Measurements from ENCODE around the gene TBC1D10B. TPM values are rescaled to one million over a fixed set of nuclear protein-coding genes. Genes with fewer than 3 reads are reported as not detected.

The TBC1D10B gene
- total RNA-seq, 1 donor from 2014 or later, result 71.1 TPM

DNA sequence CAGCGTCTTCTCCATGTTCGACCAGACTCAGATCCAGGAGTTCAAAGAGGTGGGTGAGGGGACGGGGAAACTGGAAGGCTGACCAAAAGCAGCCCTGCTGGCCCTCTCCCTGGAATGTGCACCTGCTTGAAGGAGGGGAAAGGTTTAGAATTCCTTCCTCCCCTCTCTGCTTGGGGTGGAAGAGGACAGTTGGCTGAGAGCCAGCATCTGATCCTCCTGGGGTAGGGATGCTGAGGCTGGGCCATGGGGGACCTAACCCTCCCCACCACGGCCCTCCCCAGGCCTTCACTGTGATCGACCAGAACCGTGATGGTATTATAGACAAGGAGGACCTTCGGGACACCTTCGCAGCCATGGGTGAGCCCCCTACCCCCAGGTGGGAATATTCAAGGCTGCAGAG lies 5.6 kb upstream of the TBC1D10B start:
- intact Hi-C loops (cut with micrococcal nuclease), result no loop called here

DNA sequence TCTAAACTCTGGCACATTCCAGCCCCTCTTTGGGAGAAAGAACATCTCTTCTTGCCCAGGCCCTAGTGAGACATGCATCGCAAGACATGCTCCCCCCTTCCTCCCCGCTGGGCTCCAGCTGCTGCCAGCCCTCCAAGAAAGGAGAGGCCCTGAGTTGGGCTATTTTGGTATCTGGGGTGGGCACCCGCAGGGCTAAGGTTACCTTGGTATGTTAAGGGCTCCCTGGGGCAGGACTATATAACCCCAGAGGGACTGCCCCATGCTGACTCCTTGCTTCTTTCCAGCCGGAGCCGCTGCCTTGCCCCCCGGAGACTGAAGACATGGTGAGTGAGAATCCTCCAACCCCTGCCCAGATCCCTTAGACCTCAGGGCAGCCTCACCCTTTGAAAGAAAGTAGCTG lies 4.2 kb upstream of the TBC1D10B start, which contains the start of gene MYL11:
Gene MYL11 (plus strand): TSS at position 265 of the 400 bp plus-strand sequence. CDS start 56 bp downstream, at position 321.
- intact Hi-C loops (cut with micrococcal nuclease), result no loop called here

DNA sequence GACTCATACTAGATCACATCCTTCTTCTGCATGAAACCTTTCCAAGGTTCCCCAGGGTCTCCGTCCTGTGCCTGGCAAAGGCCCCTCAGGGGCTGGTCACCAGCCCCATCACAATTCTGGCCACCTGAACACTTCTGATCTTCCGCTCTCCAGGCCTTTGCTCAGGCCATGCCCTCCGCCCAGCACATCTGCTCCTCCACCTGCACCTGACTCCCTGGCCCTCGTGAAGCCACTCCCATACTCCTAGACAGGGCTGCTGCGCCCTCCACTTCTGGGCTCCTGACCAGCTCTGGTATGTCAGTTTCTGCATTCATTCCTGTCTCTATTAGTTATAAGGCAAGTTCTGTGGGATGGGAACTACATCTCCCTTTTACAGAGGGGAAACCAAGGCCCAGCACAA lies 2.4 kb upstream of the TBC1D10B start:
- intact Hi-C loops (cut with micrococcal nuclease), result no loop called here

DNA sequence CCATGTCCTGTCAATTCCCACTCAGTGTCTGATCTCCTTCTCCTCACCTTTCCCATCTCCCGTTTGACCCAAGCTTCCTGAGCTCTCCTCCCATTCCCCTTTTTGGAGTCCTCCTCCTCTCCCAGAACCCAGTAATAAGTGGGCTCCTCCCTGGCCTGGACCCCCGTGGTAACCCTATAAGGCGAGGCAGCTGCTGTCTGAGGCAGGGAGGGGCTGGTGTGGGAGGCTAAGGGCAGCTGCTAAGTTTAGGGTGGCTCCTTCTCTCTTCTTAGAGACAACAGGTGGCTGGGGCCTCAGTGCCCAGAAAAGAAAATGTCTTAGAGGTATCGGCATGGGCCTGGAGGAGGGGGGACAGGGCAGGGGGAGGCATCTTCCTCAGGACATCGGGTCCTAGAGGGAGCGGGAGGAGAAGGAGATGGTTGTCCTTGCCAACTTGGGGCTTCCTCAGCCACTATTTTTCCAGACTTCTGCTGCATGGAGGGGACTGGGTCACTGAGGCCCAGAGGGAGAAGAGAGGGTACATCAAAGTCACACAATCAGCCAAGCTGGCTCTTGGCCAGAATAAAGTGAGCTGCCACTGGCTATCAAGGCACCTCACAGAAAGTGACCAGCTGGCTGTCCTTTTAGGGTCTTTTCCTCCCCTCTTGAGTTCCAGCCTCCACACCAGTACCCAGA lies 1.9 kb upstream of the TBC1D10B start:
- intact Hi-C loops (cut with micrococcal nuclease), result no loop called here

DNA sequence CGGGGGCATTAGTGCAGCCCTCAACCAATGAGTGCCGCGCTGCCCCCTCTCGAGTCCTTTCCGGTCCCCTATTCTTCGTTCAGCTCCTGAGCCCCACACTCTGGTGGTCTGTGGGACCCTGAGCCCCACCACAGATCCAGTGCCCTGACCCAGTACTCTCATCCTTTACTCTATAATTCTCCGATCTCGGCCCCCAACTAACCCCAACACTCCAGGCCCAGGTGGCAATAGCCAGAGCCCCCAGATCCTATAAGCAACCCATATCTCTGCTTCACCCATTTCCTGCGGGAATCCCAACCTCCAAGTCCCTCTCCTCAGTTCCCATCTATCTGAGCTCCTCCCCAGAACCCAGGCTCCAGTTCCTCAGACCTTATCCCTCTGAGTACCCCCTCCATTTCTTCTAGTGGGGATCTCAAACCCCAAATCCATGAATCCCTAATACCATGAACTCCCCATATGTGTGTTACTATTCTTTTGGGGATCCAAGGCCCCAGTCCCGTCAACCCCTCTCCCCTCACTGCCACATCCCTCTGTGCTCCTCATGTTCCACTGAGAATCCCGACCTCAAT lies 1.0 kb upstream of the TBC1D10B start:
- intact Hi-C loops (cut with micrococcal nuclease), result loop anchor here (1.0 to 2.0 kb wide), 6 partner anchors 36 to 375 kb away; partner anchors contain the start of genes ALDOA, INO80E, TBX6 and ZNF771

DNA sequence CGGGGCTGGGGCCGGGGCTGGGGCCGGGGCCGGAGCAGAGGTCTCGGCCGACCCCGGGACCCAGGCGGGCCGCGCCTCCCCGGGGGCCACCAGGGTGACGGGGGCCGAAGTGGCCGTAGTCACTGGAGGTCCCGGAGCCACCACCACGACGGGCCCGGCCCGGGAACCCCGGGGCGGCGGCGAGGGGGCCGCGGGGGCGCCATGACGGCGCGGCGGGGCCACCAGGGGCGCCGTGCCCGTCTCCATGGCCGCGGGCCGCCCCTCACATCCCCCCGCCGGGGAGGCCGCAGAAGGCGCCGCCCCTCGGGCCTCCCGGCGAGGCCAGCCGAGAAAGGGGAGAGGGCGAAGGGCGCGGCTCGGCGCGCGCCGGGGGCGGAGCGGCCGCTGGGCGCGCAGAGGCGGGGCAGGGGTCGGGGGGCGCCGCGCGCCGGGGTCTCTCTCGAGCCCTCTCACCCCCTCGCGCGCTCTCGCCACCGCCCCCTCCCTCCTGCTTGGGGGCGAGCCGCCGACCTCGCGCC lies 297 bp downstream of the TBC1D10B start:
- intact Hi-C loops (cut with micrococcal nuclease), result loop anchor here (1.0 to 2.0 kb wide), 10 partner anchors 8 to 373 kb away; partner anchors contain the start of genes ALDOA, CD2BP2, DCTPP1 and FBRS

DNA sequence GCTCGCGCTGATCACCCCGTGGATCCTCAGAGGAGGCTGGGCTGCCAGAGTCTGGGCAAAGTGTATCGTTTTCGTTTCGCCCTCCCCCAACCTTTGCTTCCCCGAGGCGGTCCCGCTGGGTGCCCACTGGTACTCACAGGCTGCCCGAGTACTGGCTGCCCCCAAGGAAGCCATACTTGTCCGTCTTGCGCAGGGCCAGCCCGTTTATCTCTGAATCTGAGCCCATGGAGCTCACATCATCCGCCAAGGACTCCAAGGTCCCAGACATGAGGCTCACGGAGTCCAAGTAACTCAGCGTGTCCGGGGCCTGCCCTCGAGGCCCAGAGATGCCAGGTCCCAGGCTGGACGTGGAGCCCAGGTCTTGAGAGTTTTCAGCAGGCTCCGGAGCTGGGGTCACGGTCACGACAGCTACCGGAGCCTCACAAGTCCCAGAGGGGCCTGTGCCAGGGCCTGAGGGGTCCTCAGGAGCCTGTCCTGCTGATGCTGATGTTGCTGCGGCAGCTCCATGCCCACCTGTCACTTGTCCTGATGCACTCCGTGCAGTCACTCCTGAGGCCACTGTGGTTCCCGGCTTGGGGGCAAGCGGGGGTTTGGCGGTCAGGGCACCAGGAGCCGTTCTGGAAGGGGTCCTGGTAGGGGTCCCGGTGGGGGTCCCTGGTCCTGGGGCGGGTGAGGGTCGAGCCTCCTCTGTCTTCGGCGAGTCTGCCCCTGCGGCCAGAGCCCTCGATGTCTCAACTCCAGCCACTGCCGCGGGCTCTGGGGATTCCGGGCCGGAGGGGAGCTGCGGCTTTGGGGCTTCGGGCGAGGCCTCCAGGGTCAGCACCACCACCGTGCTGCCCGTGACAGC lies 980 bp downstream of the TBC1D10B start:
- intact Hi-C loops (cut with micrococcal nuclease), result no loop called here

DNA sequence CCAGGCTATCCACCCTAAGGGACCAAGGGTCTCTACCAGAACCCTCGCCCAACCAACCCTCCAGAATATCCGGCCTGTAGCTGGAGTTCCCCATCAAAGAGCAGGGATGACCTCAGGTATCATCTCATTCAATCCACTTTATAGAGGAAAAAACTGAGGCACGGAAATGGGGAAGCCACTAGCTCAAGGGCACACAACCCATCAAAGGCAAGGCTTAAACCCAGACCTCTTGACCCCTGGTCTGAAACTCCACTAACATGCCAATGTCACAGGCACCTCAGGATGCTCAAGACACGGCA lies 1.6 kb downstream of the TBC1D10B start:
- intact Hi-C loops (cut with micrococcal nuclease), result no loop called here

DNA sequence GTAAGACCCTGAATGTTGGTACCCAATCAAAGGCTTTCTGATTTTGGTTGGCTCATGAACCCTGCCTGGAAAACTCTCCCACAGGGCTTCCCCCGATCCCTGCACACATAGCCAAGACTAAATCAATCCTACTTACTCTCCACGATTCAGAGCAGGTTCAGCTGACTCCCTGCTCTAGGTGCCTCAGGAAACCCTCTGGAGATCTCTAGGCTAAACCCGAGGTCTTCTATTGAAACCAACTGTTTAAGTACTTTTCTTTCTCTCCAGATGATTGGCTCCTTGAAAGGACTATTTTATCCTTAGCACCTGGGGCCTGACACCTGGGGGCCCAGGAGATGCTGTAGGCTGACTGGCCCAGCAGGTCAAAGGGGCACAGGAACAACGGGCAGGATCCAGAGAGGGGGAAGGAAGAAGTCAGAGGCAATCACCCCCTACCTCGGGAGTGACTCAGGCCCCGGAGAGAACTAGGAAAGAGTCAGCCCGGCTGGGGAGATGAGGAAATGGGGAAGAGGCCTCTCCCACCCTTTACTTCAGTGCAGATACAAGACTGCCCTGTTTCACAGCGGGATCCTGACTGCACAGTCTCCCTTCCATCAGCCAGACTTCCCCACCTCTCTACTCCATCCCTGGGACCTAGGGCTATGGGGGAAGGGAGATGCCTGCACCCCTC lies 2.0 kb downstream of the TBC1D10B start:
- intact Hi-C loops (cut with micrococcal nuclease), result no loop called here

DNA sequence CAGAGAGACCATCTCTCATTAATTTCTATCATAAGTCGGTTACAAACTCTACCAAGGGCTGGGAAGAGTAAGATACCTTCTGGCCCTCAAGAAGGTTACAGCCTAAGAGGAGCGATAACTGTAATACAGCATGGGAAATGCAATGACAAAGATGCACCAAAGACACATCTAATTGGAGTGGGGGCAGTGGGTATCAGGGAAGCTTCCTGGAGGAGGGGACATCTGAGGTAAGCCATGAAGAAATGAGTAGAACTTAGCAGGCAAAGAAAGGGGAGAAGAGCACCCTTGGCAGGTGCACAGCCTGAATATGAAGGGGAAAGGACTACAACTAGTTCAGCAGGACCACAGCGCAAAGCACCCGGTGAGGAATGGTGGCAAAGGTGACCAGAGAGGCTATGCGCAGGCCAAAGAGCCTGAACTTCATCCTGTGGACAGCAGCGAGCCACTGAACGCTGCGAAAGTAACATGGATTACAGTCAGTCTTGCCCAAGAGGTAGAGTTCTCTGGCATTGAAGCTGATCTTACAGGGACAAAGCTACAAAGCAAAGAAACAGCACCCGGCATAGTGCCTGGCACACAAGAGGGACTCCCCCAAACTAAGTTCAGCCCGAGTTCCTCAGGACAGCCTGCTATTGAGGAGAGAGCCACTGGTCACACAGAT lies 2.8 kb downstream of the TBC1D10B start:
- intact Hi-C loops (cut with micrococcal nuclease), result no loop called here

DNA sequence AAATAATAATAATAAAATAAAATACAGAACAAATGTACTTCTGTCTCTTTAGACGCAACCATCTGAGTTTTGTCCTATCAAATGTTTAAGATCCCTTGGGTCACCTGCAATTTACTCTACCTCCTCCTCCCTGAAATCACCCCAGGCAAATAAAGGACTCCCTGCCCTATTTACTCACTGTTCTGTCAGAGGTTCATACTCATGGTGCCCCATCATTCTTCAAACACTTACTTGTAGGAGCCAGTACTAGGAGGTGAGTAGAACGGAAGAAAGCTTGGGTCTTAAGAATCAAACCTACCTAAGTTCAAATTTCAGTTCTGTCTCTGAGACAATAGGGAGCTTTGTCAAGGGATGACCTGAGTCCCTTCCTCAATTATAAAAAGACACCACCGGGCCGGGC lies 3.8 kb downstream of the TBC1D10B start:
- intact Hi-C loops (cut with micrococcal nuclease), result no loop called here

DNA sequence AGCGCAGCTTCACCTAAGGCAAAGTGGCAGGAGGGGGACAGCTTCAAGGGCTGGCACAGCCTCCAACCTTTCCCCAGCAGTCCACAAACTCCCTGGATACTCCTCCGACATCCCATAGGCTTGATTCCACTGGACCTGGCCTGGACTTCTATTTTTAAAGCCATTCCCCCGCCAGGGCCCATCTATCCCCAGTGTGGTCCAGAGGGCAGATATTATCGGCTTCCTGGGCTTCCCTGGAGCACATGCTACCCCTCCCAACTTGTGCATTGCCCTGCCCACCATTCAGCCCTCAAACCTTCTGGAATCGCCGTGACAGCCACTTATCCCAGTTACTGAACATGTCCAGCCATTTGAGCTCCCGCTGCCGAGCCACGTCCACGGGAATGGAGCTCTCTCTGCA lies 5.1 kb downstream of the TBC1D10B start:
- intact Hi-C loops (cut with micrococcal nuclease), result no loop called here

DNA sequence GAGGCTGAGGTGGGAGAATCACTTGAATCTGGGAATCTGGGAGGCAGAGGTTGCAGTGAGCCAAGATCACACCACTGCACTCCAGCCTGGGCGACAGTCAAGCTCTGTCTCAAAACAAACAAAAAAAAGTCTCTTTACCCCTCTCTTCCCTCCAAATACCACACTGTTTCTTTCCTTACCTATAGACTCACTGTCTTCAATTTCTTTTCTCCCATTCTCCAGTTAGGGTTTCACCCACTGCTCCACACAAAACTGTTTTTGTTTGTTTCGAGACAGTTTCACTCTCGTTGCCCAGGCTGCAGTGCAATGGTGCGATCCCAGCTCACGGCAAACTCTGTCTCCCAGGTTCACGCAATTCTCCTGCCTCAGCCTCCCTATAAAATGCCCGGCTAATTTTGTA lies 9.1 kb downstream of the TBC1D10B start:
- intact Hi-C loops (cut with micrococcal nuclease), result no loop called here

DNA sequence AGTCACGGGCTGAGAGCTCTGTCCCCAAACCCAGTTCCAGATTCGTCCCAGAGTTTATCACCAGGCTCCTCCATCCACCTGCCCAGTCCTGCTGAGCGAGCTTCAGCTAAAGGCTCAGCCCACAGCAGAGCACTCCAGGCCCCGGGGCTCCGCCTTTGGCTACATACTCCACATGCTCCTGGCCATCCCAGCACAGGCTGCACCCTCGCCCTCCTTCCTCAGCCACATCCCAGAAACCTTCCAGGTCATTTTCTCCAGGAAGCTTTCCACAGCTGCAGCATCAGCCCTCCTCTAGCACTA lies 10.5 kb downstream of the TBC1D10B start:
- intact Hi-C loops (cut with micrococcal nuclease), result loop anchor here (5.0 kb wide), 1 partner anchor 293 kb away; the partner anchor contains the start of gene ALDOA

DNA sequence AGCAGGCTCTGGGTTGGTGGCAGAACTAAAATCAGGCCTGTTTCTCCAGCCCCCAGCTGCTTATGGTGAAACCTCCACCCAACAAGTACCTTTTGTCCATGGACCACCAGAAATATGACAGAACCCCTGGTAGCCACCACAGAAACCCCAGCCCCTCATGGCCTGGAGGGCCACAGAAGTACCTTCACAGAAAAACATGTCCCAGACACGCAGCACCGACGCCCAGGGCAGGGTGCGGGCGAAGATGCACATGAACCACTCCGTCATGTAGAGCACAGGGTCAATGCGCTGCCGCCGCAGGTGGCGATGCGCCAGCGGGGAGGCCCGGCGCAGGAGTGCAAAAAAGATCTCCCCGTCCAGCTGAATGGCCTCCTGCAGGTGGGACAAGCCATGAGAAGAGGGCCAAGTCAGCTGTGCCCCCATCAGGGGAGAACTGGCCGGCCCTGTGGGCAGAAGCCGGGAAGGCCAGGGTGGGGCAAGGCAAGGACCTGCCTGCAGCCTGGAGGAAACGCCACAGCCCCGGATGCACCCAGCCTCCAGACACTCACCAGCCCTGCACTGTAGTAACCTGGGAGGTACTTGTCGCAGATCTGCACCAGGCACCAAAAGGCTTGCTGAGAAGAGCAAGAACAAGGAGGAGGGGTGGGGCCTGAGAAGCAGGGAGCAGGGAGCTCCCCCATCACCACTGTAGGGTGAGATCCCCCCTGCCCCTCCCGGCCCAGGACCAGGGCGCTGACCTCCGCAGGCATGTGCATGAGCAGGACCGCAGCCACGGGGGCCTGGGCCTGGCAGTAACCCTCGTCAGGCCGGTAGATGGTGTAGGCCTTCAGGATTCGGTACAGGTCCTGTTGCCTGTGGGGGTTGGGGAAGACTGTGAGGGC lies 11.1 kb downstream of the TBC1D10B start:
- intact Hi-C loops (cut with micrococcal nuclease), result loop anchor here (5.0 kb wide), 1 partner anchor 292 kb away; the partner anchor contains the start of gene ALDOA

DNA sequence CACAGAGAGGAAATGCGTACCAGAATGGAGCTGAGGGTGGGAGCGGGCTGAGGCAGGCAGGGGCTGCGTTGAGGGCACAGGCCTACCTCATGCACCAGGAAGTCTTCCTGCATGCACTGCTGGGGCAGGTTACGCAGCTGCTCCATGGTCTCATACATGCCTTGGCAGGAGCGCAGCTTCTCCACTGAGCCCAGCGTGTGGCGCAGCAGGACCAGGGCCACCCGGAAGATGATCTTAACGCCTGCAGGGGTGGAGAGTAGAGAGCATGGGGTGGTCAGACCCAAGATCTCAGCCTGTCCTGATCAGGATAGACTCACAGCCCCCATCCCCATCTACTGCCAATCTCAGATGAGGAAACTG lies 11.7 kb downstream of the TBC1D10B start:
- intact Hi-C loops (cut with micrococcal nuclease), result loop anchor here (5.0 kb wide), 1 partner anchor 291 kb away; the partner anchor contains the start of gene ALDOA

DNA sequence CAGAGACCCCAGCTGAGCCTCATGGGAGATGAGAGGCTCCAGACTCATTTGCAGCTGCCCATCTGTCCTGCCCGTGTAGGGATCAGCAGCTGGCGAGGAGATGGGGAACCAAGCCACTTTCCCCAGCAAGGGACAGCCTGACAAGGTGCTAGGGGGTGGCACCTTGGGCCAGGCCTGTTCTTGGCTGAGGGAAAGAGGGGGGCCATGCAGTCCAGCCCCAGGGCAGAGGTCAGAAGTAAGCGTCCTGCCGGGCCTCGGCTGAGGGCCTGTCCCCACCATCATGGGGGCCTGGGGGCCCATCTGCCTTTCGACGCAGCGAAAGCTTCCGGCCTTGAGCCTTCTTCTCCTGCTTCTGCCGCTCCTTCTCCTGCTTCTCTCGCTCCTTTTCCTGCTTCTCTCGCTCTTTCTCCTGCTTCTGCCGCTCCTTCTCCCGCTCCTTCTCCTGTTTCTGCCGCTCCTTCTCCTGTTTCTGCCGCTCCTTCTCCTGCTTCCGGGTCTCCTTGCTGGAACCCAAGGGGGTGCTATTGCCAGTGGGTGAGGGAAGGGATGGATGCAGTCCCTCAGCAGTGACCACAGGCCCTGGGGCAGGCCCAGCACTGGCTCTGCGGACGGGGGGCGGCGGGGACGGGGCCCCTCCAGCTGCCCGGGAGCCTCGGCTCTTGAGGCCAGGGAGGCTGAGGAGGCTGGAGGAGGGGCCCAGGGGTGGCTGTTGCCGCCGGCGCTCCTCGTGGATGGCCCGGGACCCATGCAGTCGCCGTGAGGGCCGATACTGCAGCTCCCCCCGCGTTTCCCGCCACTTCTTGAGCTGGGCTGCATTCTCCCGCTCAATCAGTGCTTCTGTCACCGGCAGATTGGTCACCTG lies 12.3 kb downstream of the TBC1D10B start:
- intact Hi-C loops (cut with micrococcal nuclease), result loop anchor here (5.0 kb wide), 1 partner anchor 291 kb away; the partner anchor contains the start of gene ALDOA

DNA sequence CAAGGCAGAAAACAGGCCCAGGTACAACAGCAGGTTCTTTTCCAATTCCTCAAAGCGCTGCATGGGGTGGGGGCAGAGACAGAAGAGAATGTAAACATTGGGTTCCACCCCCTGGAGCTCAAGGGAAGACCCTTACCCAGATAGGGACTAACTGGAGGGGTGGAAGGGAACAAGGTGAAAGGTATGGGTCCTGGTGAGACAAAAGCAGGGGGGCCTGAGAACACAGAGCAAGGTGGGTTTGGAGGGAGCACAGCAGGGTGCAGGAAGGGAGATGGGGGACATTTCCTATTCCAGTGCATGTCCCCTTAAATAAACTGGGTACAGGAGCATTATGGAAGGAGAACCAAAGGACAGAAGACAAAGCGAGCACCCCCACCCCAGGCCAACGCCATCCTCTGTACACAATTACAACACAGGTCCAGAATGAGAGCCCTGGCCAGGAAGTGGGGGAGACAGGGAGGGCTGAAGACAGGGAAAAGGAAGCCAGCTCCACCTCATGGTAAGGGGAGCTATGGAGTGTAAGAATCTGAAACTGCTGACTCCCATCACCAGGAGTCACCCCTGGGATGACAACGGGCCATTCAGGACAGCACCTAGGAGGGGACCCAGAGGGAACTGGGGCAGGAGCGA lies 13.1 kb downstream of the TBC1D10B start:
- intact Hi-C loops (cut with micrococcal nuclease), result loop anchor here (5.0 kb wide), 1 partner anchor 290 kb away; the partner anchor contains the start of gene ALDOA
